SK-N-SH (cell line): ENCODE measurements around the gene MRPL10. TPM values are rescaled to one million over a fixed set of nuclear protein-coding genes. Genes with fewer than 3 reads are reported as not detected.
A peak's percentile ranks its signal among the peaks of the same experiment; 100 is the strongest.

Experiments
- CTCF ChIA-PET: fragments of 300-600, 350-600 bp; formaldehyde crosslinking; extraction: SDS; loops from one replicate; lab custom pipeline; 2021; lab: Yijun Ruan, JAX
- POLR2A ChIA-PET: fragments of 350-600 bp; sonication (Branson Sonifier 250); formaldehyde crosslinking; extraction: SDS; loops from one replicate; lab custom pipeline; 2020; ENCODE audit warnings: antibody characterized with exemption, inconsistent platforms; lab: Yijun Ruan, JAX
- DNase-seq: peaks from one replicate; pipeline ENCODE4 v3.0.0; 2012
- H2AFZ ChIP-seq: fragments of 200-600 bp; sonication (generic); 2 replicates; pipeline ENCODE4 v1.8.1; 2016; ENCODE audit warnings: antibody characterized with exemption, mild to moderate bottlenecking, low read depth
- H3F3A ChIP-seq: fragments of 200-600 bp; sonication (generic); replicated peaks from 2 replicates; pipeline ENCODE3; 2016; ENCODE audit warnings: antibody characterized with exemption, mild to moderate bottlenecking; ENCODE audit not compliant: insufficient read depth
- H3K27ac ChIP-seq, 2 experiments: fragments of 200-500 bp in 1 of 2; fragments of 200-600 bp in 1 of 2; sonication (Bioruptor generic) in 1 of 2; sonication (generic), shearing (Covaris generic) in 1 of 2; 2 replicates each; pipeline versions ENCODE4 v1.5.1 to v1.6.1; 2014 to 2016; ENCODE audit warnings: low read depth in 2 of 2, inconsistent platforms in 1 of 2, low read length in 1 of 2, mild to moderate bottlenecking in 1 of 2, mixed read lengths in 1 of 2
- H3K27me3 ChIP-seq: fragments of 200-600 bp; sonication (generic), shearing (Covaris generic); 2 replicates; pipeline ENCODE4 v1.6.1; 2016; ENCODE audit warnings: mixed run types; ENCODE audit not compliant: insufficient read depth
- H3K36me3 ChIP-seq, 2 experiments: fragments of 200-500 bp in 1 of 2; fragments of 200-600 bp in 1 of 2; sonication (Bioruptor generic) in 1 of 2; sonication (generic) in 1 of 2; replicated peaks in 1 of 2; 2 replicates each; pipeline versions ENCODE3 to v1.5.1; 2014 to 2016; ENCODE audit warnings: low read length in 1 of 2, mild to moderate bottlenecking in 1 of 2; ENCODE audit not compliant: insufficient read depth in 2 of 2, control insufficient read depth in 1 of 2
- H3K4me1 ChIP-seq, 2 experiments: fragments of 200-500 bp in 1 of 2; fragments of 200-600 bp in 1 of 2; sonication (Bioruptor generic) in 1 of 2; sonication (generic), shearing (Covaris generic) in 1 of 2; 2 replicates each; pipeline versions ENCODE4 v1.5.1 to v1.6.1; 2014 to 2016; ENCODE audit warnings: low read depth in 1 of 2, low read length in 1 of 2, mixed run types in 1 of 2; ENCODE audit not compliant: insufficient read depth in 2 of 2, control insufficient read depth in 1 of 2
- H3K4me2 ChIP-seq: fragments of 200-600 bp; sonication (generic), shearing (Covaris generic); 2 replicates; pipeline ENCODE4 v1.6.1; 2017; ENCODE audit warnings: mixed run types
- H3K4me3 ChIP-seq, 2 experiments: fragments of 200-500 bp in 1 of 2; fragments of 200-600 bp in 1 of 2; sonication (Bioruptor generic) in 1 of 2; sonication (generic), shearing (Covaris generic) in 1 of 2; 2 replicates each; pipeline versions ENCODE4 v1.5.1 to v1.8.1; 2014 to 2016; ENCODE audit warnings: low read depth in 2 of 2, inconsistent platforms in 1 of 2, low read length in 1 of 2, mild to moderate bottlenecking in 1 of 2, mixed read lengths in 1 of 2, moderate library complexity in 1 of 2
- H3K79me2 ChIP-seq: fragments of 200-600 bp; sonication (generic); 2 replicates; pipeline ENCODE4 v1.8.1; 2017; ENCODE audit warnings: mild to moderate bottlenecking; ENCODE audit not compliant: insufficient read depth
- H3K9ac ChIP-seq: fragments of 200-600 bp; sonication (generic); 2 replicates; pipeline ENCODE4 v1.6.1; 2017; ENCODE audit warnings: mixed run types
- H3K9me2 ChIP-seq: fragments of 200-600 bp; sonication (generic); 2 replicates; pipeline ENCODE4 v1.6.1; 2017; ENCODE audit warnings: mixed run types
- H3K9me3 ChIP-seq: fragments of 200-600 bp; sonication (generic); 2 replicates; pipeline ENCODE4 v1.6.1; 2017; ENCODE audit warnings: mixed run types, mild to moderate bottlenecking, moderate library complexity
- H4K20me1 ChIP-seq: fragments of 200-600 bp; sonication (generic); 2 replicates; pipeline ENCODE4 v1.6.1; 2017; ENCODE audit warnings: mild to moderate bottlenecking, mixed run types; ENCODE audit not compliant: insufficient read depth
- FOSL2 ChIP-seq: IDR thresholded peaks from 2 replicates; pipeline ENCODE4 v1.4.0; 2012; ENCODE audit warnings: low read depth, mild to moderate bottlenecking, moderate library complexity, borderline replicate concordance
- FOXM1 ChIP-seq: IDR thresholded peaks from 2 replicates; pipeline ENCODE4 v1.4.0; 2012; ENCODE audit warnings: low read depth, mild to moderate bottlenecking
- GABPA ChIP-seq: IDR thresholded peaks from 2 replicates; pipeline ENCODE4 v1.4.0; 2012; ENCODE audit warnings: low read depth, mild to moderate bottlenecking
- NFIC ChIP-seq: IDR thresholded peaks from 2 replicates; pipeline ENCODE4 v1.4.0; 2012; ENCODE audit warnings: borderline replicate concordance
- POLR2AphosphoS5 ChIP-seq: IDR thresholded peaks from 2 replicates; pipeline ENCODE4 v1.6.1; 2012; ENCODE audit warnings: low read depth, low read length
- RXRA ChIP-seq: IDR thresholded peaks from 2 replicates; pipeline ENCODE4 v1.4.0; 2012; ENCODE audit warnings: low read depth, mild to moderate bottlenecking, borderline replicate concordance
- SMC3 ChIP-seq: IDR thresholded peaks from 2 replicates; pipeline ENCODE4 v1.6.1; 2012; ENCODE audit warnings: low read depth, low read length, improper control_type of control experiment
- TCF12 ChIP-seq: IDR thresholded peaks from 2 replicates; pipeline ENCODE4 v1.4.0; 2012
- TEAD4 ChIP-seq: IDR thresholded peaks from 2 replicates; pipeline ENCODE4 v1.4.0; 2012; ENCODE audit warnings: mild to moderate bottlenecking, borderline replicate concordance; ENCODE audit not compliant: insufficient read depth
- YY1 ChIP-seq: IDR thresholded peaks from 2 replicates; pipeline ENCODE4 v1.4.0; 2012; ENCODE audit warnings: low read depth, mild to moderate bottlenecking
- whole genome bisulfite sequencing: methylation state at CpG from one replicate; pipeline ENCODE4 v1.1.6; 2017; ENCODE audit warnings: low lambda C conversion rate; 5-methylcytosine and 5-hydroxymethylcytosine counted together
- polyA plus RNA-seq, 3 experiments: library from polyadenylated mRNA; depleted of rRNA; stranded (reverse); fragments of >200 nt; gene quantifications; 2 replicates each; pipeline ENCODE4 v1.2.3, GENCODE V29; 2012
- TF ChIP-seq, protein P1 (sequence below): fragments of 150-350 bp; IDR thresholded peaks from 2 replicates; pipeline ENCODE4 v1.6.1; 2016; ENCODE audit warnings: mild to moderate bottlenecking, low read depth, low read length
- TF ChIP-seq, protein P2 (sequence below): IDR thresholded peaks from 2 replicates; pipeline ENCODE4 v1.4.0; 2012; ENCODE audit warnings: low read depth
- TF ChIP-seq, protein P3 (sequence below): IDR thresholded peaks from 2 replicates; pipeline ENCODE4 v1.4.0; 2012; ENCODE audit warnings: low read depth, borderline replicate concordance
- TF ChIP-seq, protein P4 (sequence below): fragments of 150-350 bp; IDR thresholded peaks from 2 replicates; pipeline ENCODE4 v1.6.1; 2017; ENCODE audit warnings: antibody characterized with exemption, low read length, low read depth, borderline replicate concordance
- TF ChIP-seq, protein P5 (sequence below): IDR thresholded peaks from 2 replicates; pipeline ENCODE4 v1.4.0; 2012; ENCODE audit warnings: low read depth, borderline replicate concordance

Gene MRPL10
- polyA plus RNA-seq, 1 of the 3 experiments (the other 2 are of a cell fraction) = 136 TPM

DNA sequence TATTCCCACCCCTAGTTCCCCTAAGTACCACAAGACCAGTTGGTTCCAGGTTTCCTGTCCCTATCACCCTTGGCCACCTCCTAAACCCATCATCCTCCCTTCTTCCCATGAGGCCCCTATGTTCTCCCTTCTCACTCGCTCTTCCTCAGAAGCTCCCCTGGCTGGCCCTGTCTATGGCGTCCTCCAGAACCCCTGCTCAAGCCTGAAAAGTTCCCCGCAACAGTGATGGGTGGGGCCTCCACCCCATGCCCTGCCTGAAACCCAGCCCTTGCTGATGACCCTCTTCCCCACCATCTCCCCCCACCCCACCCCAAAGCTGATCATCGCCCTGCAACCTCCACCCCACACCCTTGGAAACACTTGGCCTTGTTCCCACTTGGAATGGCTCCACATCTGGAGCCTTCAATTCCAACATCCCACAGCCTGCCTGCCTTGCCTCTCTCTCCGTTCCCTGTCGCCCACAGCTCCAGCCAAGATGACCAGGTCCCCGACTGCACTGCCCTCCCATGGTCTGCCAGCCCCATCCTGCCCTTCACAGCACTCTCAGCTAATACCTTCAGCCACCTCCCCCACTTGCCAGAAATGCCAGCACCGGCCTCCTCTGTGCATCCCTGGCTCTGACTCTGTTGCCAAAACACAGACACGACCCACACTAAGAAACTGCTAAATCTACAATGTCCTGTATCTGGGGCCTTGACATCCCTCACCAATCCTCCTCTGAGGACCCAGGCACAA is 20.3 kb downstream of the MRPL10 start:
- H3K9me3 ChIP-seq = no peaks in the 10 kb centered on the region
- H3K79me2 ChIP-seq = no peaks in the 10 kb centered on the region
- H4K20me1 ChIP-seq = 0 out of 2 replicates have a peak, but pooled peaks cover 6% of the 10 kb centered on the region
- no peaks in the 10 kb centered on the region for H3K9me2 ChIP-seq
- no peak for DNase-seq
- peaks cover 5% of the 10 kb centered on the region for H3F3A ChIP-seq
- H3K36me3 ChIP-seq = peaks cover 7 to 72% of the 10 kb centered on the region in 2 experiments
- no peak overlapping the region for H3K9ac ChIP-seq
- H2AFZ ChIP-seq = no peak overlapping the region
- no peak overlapping the region for H3K4me2 ChIP-seq
- CTCF ChIA-PET = interaction anchor here (0.8 to 2.0 kb wide), 2 partner anchors 9 to 68 kb away, joined by 3 to 10 read pairs; no protein-coding TSS in a partner anchor
- H3K4me3 ChIP-seq = no peak overlapping the region
- TF ChIP-seq YY1 = no peak
- no peak for TF ChIP-seq FOXM1
- no peak for TF ChIP-seq TCF12
- TF ChIP-seq, protein P1, sequence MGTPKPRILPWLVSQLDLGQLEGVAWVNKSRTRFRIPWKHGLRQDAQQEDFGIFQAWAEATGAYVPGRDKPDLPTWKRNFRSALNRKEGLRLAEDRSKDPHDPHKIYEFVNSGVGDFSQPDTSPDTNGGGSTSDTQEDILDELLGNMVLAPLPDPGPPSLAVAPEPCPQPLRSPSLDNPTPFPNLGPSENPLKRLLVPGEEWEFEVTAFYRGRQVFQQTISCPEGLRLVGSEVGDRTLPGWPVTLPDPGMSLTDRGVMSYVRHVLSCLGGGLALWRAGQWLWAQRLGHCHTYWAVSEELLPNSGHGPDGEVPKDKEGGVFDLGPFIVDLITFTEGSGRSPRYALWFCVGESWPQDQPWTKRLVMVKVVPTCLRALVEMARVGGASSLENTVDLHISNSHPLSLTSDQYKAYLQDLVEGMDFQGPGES = no peak
- no peak for TF ChIP-seq GABPA
- TF ChIP-seq, protein P2, sequence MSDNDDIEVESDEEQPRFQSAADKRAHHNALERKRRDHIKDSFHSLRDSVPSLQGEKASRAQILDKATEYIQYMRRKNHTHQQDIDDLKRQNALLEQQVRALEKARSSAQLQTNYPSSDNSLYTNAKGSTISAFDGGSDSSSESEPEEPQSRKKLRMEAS = no peak
- TF ChIP-seq RXRA = no peak
- TF ChIP-seq POLR2AphosphoS5 = no peak
- TF ChIP-seq NFIC = no peak
- no peak for TF ChIP-seq TEAD4
- no peak for TF ChIP-seq FOSL2
- TF ChIP-seq, protein P3, sequence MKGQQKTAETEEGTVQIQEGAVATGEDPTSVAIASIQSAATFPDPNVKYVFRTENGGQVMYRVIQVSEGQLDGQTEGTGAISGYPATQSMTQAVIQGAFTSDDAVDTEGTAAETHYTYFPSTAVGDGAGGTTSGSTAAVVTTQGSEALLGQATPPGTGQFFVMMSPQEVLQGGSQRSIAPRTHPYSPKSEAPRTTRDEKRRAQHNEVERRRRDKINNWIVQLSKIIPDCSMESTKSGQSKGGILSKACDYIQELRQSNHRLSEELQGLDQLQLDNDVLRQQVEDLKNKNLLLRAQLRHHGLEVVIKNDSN = no peak
- TF ChIP-seq SMC3 = no peak
- TF ChIP-seq, protein P4, sequence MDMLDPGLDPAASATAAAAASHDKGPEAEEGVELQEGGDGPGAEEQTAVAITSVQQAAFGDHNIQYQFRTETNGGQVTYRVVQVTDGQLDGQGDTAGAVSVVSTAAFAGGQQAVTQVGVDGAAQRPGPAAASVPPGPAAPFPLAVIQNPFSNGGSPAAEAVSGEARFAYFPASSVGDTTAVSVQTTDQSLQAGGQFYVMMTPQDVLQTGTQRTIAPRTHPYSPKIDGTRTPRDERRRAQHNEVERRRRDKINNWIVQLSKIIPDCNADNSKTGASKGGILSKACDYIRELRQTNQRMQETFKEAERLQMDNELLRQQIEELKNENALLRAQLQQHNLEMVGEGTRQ = no peak
- TF ChIP-seq, protein P5, sequence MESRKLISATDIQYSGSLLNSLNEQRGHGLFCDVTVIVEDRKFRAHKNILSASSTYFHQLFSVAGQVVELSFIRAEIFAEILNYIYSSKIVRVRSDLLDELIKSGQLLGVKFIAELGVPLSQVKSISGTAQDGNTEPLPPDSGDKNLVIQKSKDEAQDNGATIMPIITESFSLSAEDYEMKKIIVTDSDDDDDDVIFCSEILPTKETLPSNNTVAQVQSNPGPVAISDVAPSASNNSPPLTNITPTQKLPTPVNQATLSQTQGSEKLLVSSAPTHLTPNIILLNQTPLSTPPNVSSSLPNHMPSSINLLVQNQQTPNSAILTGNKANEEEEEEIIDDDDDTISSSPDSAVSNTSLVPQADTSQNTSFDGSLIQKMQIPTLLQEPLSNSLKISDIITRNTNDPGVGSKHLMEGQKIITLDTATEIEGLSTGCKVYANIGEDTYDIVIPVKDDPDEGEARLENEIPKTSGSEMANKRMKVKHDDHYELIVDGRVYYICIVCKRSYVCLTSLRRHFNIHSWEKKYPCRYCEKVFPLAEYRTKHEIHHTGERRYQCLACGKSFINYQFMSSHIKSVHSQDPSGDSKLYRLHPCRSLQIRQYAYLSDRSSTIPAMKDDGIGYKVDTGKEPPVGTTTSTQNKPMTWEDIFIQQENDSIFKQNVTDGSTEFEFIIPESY = no peak
- POLR2A ChIA-PET = no interaction called here
- H3K27ac ChIP-seq = peak overlapping the region in 1 of 2 experiments; percentile 52; a peak in 1 of 4 replicates
- 90% methylated on average over 9 of the region's 9 CpGs for WGBS
- no peaks in the 10 kb centered on the region for H3K27me3 ChIP-seq
- H3K4me1 ChIP-seq = no peaks in the 10 kb centered on the region
